H7 (cell line): Measurements from ENCODE around the gene NAV2. TPM values are rescaled to one million over a fixed set of nuclear protein-coding genes. Genes with fewer than 3 reads are reported as not detected.
A peak's percentile ranks its signal among the peaks of the same experiment; 100 is the strongest.

ENCODE experiments used
- DNase-seq: peaks from one replicate; pipeline ENCODE4 v3.0.0; 2012
- H3K27me3 ChIP-seq: 2 replicates; pipeline ENCODE4 v1.6.0; 2011; ENCODE audit warnings: mild to moderate bottlenecking, low read length; ENCODE audit not compliant: control insufficient read depth, insufficient read depth
- H3K36me3 ChIP-seq: replicated peaks from 2 replicates; pipeline ENCODE4 v1.5.1; 2011; ENCODE audit warnings: low read length; ENCODE audit not compliant: control insufficient read depth, insufficient read depth
- H3K4me3 ChIP-seq: 2 replicates; pipeline ENCODE4 v1.5.1; 2011; ENCODE audit warnings: low read depth, mild to moderate bottlenecking, control low read depth, low read length, moderate library complexity; ENCODE audit not compliant: insufficient read depth
- total RNA-seq: library from RNA; depleted of rRNA; stranded (reverse); fragments of >200 nt; shearing (Covaris generic); gene quantifications from 2 replicates; pipeline ENCODE4 v1.2.3, GENCODE V29; 2014

The NAV2 gene
- total RNA-seq, 1 experiment from 2014 or later: 11.1 TPM

GRCh38 chr11:19984048-19984742, 271.6 kb downstream of the NAV2 start:
- H3K4me3 ChIP-seq: no peak overlapping the region
- no peak for DNase-seq
- no peaks in the 10 kb centered on the region for H3K36me3 ChIP-seq
- no peaks in the 10 kb centered on the region for H3K27me3 ChIP-seq

- Histone ChIP-seq H3K36me3 (no peaks in the 10 kb centered on the region; the same call in 1 of the 2 replicates), H3K27me3 (no peaks in the 10 kb centered on the region), H3K4me3 (no peak overlapping the region)
- DNase-seq: no peak
Observed at GRCh38 chr11:19985111-19985510, 272.5 kb downstream of the NAV2 start.

GRCh38 chr11:19987331-19987801, 274.7 kb downstream of the NAV2 start:
- Histone ChIP-seq H3K27me3 (no peaks in the 10 kb centered on the region), H3K36me3 (no peaks in the 10 kb centered on the region; the same call in 1 of the 2 replicates), H3K4me3 (no peak overlapping the region)
- no peak for DNase-seq

GRCh38 chr11:19988598-19988997, 276.0 kb downstream of the NAV2 start:
- Histone ChIP-seq H3K36me3 (no peaks in the 10 kb centered on the region; the same call in 1 of the 2 replicates), H3K27me3 (no peaks in the 10 kb centered on the region), H3K4me3 (no peak overlapping the region)
- peak; percentile 58 for DNase-seq

GRCh38 chr11:19989191-19989590, 276.6 kb downstream of the NAV2 start:
- no peaks in the 10 kb centered on the region for H3K27me3 ChIP-seq
- no peaks in the 10 kb centered on the region; the same call in 1 of the 2 replicates for H3K36me3 ChIP-seq
- no peak for DNase-seq
- no peak overlapping the region for H3K4me3 ChIP-seq

GRCh38 chr11:19992162-19992561, 279.5 kb downstream of the NAV2 start:
- Histone ChIP-seq H3K4me3 (no peak overlapping the region), H3K36me3 (no peaks in the 10 kb centered on the region; the same call in 1 of the 2 replicates), H3K27me3 (no peaks in the 10 kb centered on the region)
- DNase-seq: no peak

- Histone ChIP-seq H3K36me3 (no peaks in the 10 kb centered on the region; the same call in 1 of the 2 replicates), H3K4me3 (no peak overlapping the region), H3K27me3 (no peaks in the 10 kb centered on the region; the same call in 1 of the 2 replicates)
- no peak for DNase-seq
Observed at GRCh38 chr11:19992998-19993397, 280.4 kb downstream of the NAV2 start.

- Histone ChIP-seq H3K36me3 (no peaks in the 10 kb centered on the region; the same call in 1 of the 2 replicates), H3K4me3 (no peak overlapping the region), H3K27me3 (peaks cover 2% of the 10 kb centered on the region; the same call in 1 of the 2 replicates)
- DNase-seq: no peak
Observed at GRCh38 chr11:19994672-19995071, 282.0 kb downstream of the NAV2 start.

- Histone ChIP-seq H3K27me3 (peaks cover 2% of the 10 kb centered on the region; the same call in 1 of the 2 replicates), H3K4me3 (no peak overlapping the region), H3K36me3 (no peaks in the 10 kb centered on the region)
- no peak for DNase-seq
Observed at GRCh38 chr11:19995145-19995544, 282.5 kb downstream of the NAV2 start.

- DNase-seq: no peak
- Histone ChIP-seq H3K4me3 (no peak overlapping the region), H3K36me3 (no peaks in the 10 kb centered on the region), H3K27me3 (peaks cover 2% of the 10 kb centered on the region; the same call in 1 of the 2 replicates)
Observed at GRCh38 chr11:19996571-19996970, 283.9 kb downstream of the NAV2 start.

- H3K36me3 ChIP-seq: no peaks in the 10 kb centered on the region
- peaks cover 6% of the 10 kb centered on the region; the same call in 1 of the 2 replicates for H3K27me3 ChIP-seq
- DNase-seq: no peak
- H3K4me3 ChIP-seq: no peak overlapping the region
Observed at GRCh38 chr11:20000022-20000350, 287.3 kb downstream of the NAV2 start.

- peak; percentile 72 for DNase-seq
- peaks cover 6% of the 10 kb centered on the region; the same call in 1 of the 2 replicates for H3K27me3 ChIP-seq
- H3K4me3 ChIP-seq: no peak overlapping the region
- no peaks in the 10 kb centered on the region for H3K36me3 ChIP-seq
Observed at GRCh38 chr11:20000351-20001134, 287.9 kb downstream of the NAV2 start.

- Histone ChIP-seq H3K27me3 (peaks cover 6% of the 10 kb centered on the region; the same call in 1 of the 2 replicates), H3K36me3 (no peaks in the 10 kb centered on the region), H3K4me3 (no peak overlapping the region)
- DNase-seq: no peak
Observed at GRCh38 chr11:20002312-20003216, 289.9 kb downstream of the NAV2 start.

GRCh38 chr11:20003351-20003750, 290.7 kb downstream of the NAV2 start:
- H3K36me3 ChIP-seq: no peaks in the 10 kb centered on the region; the same call in 1 of the 2 replicates
- DNase-seq: no peak
- H3K4me3 ChIP-seq: no peak overlapping the region
- H3K27me3 ChIP-seq: peaks cover 3% of the 10 kb centered on the region; the same call in 1 of the 2 replicates
